Skin epidermis (tissue), 12 donors: ENCODE data around the gene COA6.
"Not testable (repeated sequence)": the region's sequence is repeated elsewhere in the genome, so short reads cannot be mapped to it uniquely, and the experiment has no call there.

Experiments used
- H3K27ac ChIP-seq, 21 experiments: fragments of 200-600 bp; sonication (generic) in 11 of 21; one replicate each; pipeline ENCODE4 v1.5.0; 2020; ENCODE audit warnings: mild to moderate bottlenecking in 3 of 21, inconsistent platforms in 2 of 21, moderate library complexity in 2 of 21
- H3K4me3 ChIP-seq, 7 experiments: fragments of 200-600 bp; sonication (generic) in 2 of 7; one replicate each; pipeline ENCODE4 v1.5.0; 2020; ENCODE audit warnings: inconsistent platforms in 2 of 7, mild to moderate bottlenecking in 2 of 7, moderate library complexity in 1 of 7

Gene COA6

GRCh38 chr1:234368320-234369032 is 4.8 kb upstream of the COA6 start:
- Histone ChIP-seq H3K4me3 (no peak overlapping the region), H3K27ac (no peak overlapping the region)

- Histone ChIP-seq H3K27ac (no peak overlapping the region), H3K4me3 (no peak overlapping the region)
These were observed 4.2 kb upstream of the COA6 start for GRCh38 chr1:234369033-234369430.

GRCh38 chr1:234369784-234370183 is 3.5 kb upstream of the COA6 start:
- Histone ChIP-seq H3K27ac (no peak overlapping the region), H3K4me3 (no peak overlapping the region)

- H3K27ac ChIP-seq = no peak overlapping the region
- H3K4me3 ChIP-seq = no peak overlapping the region
These were observed 1.8 kb upstream of the COA6 start for GRCh38 chr1:234371414-234371813.

GRCh38 chr1:234372011-234372757 is 1.1 kb upstream of the COA6 start:
- peak overlapping the region; percentile 60 to 87 (median 72) for H3K4me3 ChIP-seq
- peak overlapping the region in 14 of 21 experiments; percentile 88 to 99 (median 98) for H3K27ac ChIP-seq

GRCh38 chr1:234373959-234374254 is 651 bp downstream of the COA6 start:
- H3K27ac ChIP-seq = peak overlapping the region; percentile 88 to 99 (median 98)
- H3K4me3 ChIP-seq = peak overlapping the region; percentile 60 to 87 (median 72)

- Histone ChIP-seq H3K27ac (no peak overlapping the region), H3K4me3 (no peak overlapping the region)
These were observed 2.4 kb downstream of the COA6 start for GRCh38 chr1:234375672-234376071.

- H3K27ac ChIP-seq, H3K4me3 ChIP-seq: not testable (repeated sequence)
These were observed 6.4 kb downstream of the COA6 start for GRCh38 chr1:234379591-234380109.

GRCh38 chr1:234381699-234382555 is 8.7 kb downstream of the COA6 start:
- no peak overlapping the region for H3K4me3 ChIP-seq
- H3K27ac ChIP-seq = no peak overlapping the region

- Histone ChIP-seq H3K27ac (no peak overlapping the region), H3K4me3 (no peak overlapping the region)
These were observed 12.9 kb downstream of the COA6 start for GRCh38 chr1:234386122-234386521.

GRCh38 chr1:234388094-234388493 is 14.8 kb downstream of the COA6 start:
- H3K4me3 ChIP-seq = no peak overlapping the region
- H3K27ac ChIP-seq = no peak overlapping the region

GRCh38 chr1:234393190-234393589 is 19.9 kb downstream of the COA6 start:
- Histone ChIP-seq H3K27ac (no peak overlapping the region), H3K4me3 (no peak overlapping the region)

- no peak overlapping the region for H3K4me3 ChIP-seq
- no peak overlapping the region for H3K27ac ChIP-seq
These were observed 22.0 kb downstream of the COA6 start for GRCh38 chr1:234395297-234395696.

- Histone ChIP-seq H3K4me3 (no peak overlapping the region), H3K27ac (no peak overlapping the region)
These were observed 22.8 kb downstream of the COA6 start for GRCh38 chr1:234396092-234396491.

GRCh38 chr1:234396871-234397270 is 23.6 kb downstream of the COA6 start:
- no peak overlapping the region for H3K27ac ChIP-seq
- no peak overlapping the region for H3K4me3 ChIP-seq

GRCh38 chr1:234397732-234398131 is 24.5 kb downstream of the COA6 start:
- Histone ChIP-seq H3K4me3 (no peak overlapping the region), H3K27ac (no peak overlapping the region)

- peak overlapping the region in 2 of 7 experiments; percentile 12 to 19 for H3K4me3 ChIP-seq
These were observed 25.7 kb downstream of the COA6 start for GRCh38 chr1:234398849-234399381.

GRCh38 chr1:234399515-234399914 is 26.3 kb downstream of the COA6 start:
- H3K4me3 ChIP-seq = not testable (repeated sequence)
- peak overlapping the region in 3 of 21 experiments; percentile 20 to 79 (median 62) for H3K27ac ChIP-seq

More at GRCh38 chr1:234398849-234399381, 25.7 kb downstream of the COA6 start:
- H3K27ac ChIP-seq = peak overlapping the region in 9 of 21 experiments; percentile 10 to 79 (median 30)

- H3K27ac ChIP-seq = peak overlapping the region in 13 of 21 experiments; percentile 1 to 78 (median 40)
These were observed 27.5 kb downstream of the COA6 start for GRCh38 chr1:234400773-234401172.

GRCh38 chr1:234401658-234402057 is 28.4 kb downstream of the COA6 start:
- H3K4me3 ChIP-seq = no peak overlapping the region
- H3K27ac ChIP-seq = peak overlapping the region in 7 of 21 experiments; percentile 2 to 78 (median 54)

More at GRCh38 chr1:234400773-234401172, 27.5 kb downstream of the COA6 start:
- no peak overlapping the region for H3K4me3 ChIP-seq
